Activated CD4-positive, alpha-beta T cell treated with anti-CD3 and anti-CD28 coated beads, Interleukin-2, Interleukin-4, amounts not matched to agents 100 ng/mL and 50 ng/mL, durations not matched to agents 16 hours and 8 hours (primary cell): Measurements from ENCODE around the gene SPEM3.

Experiments
- DNase-seq: peaks from one replicate; pipeline ENCODE4 v3.0.0-alpha.2; 2020; ENCODE audit warnings: low spot score

Gene SPEM3

DNA sequence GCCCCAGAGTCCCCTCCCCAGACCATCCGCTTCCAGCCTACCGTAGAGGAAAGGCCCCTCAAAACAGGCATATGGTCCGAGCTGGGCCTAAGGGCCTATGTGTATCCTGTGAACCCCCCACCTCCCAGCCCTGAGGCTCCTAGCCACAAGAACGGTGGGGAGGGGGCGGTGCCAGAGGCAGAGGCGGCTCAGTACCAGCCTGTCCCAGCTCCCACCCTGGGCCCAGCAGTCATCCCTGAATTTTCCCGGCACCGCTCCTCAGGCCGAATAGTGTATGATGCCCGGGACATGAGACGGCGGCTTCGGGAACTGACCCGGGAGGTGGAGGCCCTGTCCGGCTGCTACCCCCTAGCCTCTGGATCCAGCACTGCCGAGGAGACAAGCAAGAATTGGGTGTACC is 7.5 kb upstream of the SPEM3 start:
- DNase-seq = no peak

- no peak for DNase-seq
These were observed 5.0 kb upstream of the SPEM3 start for GRCh38 chr17:7423679-7424078.

- no peak for DNase-seq
These were observed 3.3 kb upstream of the SPEM3 start, which contains the start of gene SPEM2 for GRCh38 chr17:7425316-7425715. Gene SPEM2 (plus strand): TSS chr17:7425616. CDS start chr17:7425689, 73 bp downstream.

GRCh38 chr17:7425756-7426155 is 2.9 kb upstream of the SPEM3 start:
- no peak for DNase-seq

DNA sequence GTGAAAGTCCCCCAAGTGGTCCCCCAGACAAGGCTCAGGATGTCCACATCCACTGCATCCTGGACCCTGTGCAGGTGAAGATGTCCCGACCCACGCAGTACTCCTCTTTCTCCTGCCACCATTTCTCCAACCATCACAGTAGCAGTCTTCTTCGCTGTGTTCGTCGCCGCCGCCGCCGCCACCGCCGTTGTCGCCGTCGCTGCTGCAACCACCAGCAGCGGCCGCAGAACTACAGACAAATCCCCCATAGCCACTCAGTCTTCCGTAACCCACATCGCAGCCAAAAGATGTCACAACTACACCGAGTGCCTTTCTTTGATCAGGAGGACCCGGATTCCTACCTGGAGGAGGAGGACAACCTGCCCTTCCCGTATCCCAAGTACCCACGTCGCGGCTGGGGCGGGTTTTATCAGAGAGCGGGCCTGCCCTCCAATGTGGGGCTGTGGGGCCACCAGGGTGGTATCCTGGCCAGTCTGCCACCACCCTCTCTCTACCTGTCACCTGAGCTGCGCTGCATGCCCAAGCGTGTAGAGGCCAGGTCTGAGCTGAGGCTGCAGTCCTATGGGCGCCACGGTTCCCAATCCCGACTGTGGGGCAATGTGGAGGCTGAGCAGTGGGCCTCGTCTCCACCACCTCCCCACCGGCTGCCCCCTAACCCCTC is 2.3 kb upstream of the SPEM3 start:
- DNase-seq = no peak

- DNase-seq = no peak
These were observed 1.7 kb upstream of the SPEM3 start for GRCh38 chr17:7426896-7427489.

DNA sequence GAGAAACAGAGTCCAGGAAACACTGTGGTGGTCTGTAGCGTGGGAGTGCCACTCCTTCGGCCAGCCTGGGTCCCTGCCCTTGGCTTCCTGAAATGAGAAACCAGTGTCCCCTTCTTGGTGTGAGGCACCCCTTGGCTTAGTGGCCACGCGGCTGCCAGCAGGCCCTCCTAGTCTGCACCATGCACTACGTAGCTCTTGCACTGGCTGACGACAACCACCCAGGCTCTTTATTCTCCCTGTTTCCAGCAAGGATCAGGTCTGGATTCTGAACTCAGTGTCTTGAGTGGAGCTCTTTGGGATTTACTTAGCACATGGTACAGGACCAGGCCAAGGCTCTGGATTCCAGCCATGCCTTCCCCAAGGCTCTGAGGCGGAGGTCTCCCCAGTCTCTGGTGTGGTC is 1.1 kb upstream of the SPEM3 start:
- no peak for DNase-seq

DNA sequence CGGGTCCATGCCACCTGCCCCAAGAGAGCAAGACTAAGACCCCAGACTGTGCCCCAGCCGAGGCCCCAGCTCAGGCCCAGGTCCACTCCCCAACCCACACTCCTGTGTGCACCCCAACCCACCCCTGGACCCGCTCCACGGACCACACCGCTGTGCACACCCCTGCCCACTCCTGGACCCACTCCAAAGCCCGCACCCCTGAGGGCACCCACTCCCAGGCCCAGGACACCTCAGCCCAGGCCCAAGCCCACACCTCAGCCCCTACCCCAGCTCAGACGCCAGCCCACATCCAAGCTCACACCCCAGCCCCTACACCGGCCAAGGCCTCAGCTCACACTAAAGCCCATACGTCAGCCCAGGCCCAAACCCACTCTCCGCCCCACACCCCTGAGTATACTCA is 1.1 kb downstream of the SPEM3 start:
- no peak for DNase-seq

GRCh38 chr17:7431231-7431630 is 2.6 kb downstream of the SPEM3 start:
- no peak for DNase-seq

GRCh38 chr17:7432296-7432695 is 3.6 kb downstream of the SPEM3 start:
- no peak for DNase-seq

DNA sequence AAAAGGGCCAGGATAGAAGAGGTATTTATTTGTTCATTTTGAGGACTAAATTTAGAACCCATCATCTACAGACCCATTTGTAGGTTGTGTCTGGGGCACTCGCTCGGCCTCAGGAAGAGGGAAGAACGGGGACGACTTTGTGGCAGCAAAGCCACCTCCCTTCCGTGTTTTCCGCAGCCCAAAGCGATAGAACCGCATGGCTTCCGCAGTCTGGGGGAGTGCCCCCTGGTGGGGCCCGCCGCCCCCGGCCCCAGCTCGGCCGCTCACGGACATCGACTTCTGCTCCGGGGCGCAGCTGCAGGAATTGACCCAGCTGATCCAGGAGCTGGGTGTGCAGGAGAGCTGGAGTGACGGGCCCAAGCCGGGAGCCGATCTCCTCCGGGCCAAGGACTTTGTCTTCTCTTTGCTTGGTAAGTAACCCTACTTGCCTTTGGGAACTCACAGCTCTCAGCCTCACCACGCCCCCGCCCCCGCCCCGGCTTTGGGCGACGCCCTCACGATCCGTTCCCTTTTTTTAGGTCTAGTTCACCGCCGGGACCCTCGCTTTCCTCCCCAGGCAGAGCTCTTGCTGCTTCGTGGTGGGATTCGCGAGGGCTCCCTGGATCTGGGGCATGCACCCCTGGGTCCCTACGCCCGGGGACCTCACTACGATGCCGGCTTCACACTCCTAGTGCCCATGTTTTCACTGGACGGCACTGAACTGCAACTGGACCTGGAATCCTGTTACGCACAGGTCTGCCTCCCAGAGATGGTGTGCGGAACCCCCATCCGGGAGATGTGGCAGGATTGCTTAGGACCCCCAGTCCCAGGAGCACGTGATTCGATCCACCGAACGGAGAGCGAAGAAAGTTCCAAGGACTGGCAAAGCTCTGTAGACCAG is 7.3 kb downstream of the SPEM3 start:
- DNase-seq = peak; percentile 54

- DNase-seq = peak; percentile 84
These were observed 8.1 kb downstream of the SPEM3 start for GRCh38 chr17:7436556-7437368.

- DNase-seq = no peak
These were observed 8.8 kb downstream of the SPEM3 start for GRCh38 chr17:7437369-7437863.

DNA sequence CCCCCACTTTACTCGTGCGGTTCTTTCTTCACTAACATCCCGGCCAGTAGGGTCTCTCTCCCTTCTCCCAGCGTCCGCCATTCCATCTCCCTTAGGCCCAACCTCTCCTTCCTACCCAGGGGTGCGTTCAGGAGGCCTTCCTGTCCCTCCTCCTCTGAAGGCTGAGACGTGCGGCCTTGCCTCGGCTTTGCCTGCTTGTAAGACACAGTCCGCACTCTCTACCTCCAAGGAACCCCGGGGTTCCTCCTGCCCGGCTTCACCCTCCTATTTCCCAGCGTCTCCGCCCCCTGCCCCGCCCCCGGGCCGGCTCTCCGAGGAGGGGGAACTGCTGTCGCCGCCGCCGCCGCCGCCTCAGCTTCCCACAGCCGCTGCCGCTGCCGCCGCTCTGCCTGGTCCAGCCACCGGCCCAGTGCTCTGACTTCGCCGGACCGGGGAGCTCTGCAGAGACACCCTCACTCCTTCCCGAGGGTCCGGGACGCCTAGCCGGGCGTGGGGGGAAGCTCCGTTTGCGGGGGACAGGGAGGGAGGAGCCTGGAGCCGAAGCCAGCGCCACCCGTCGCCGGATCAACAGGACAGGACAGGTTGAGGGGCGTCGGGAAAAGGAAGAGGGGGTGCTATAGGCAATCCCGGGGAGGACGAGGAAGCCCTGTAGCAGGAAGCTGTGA is 9.4 kb downstream of the SPEM3 start:
- DNase-seq = peak; percentile 40

- DNase-seq = no peak
These were observed 10.2 kb downstream of the SPEM3 start for GRCh38 chr17:7438656-7439460.

DNA sequence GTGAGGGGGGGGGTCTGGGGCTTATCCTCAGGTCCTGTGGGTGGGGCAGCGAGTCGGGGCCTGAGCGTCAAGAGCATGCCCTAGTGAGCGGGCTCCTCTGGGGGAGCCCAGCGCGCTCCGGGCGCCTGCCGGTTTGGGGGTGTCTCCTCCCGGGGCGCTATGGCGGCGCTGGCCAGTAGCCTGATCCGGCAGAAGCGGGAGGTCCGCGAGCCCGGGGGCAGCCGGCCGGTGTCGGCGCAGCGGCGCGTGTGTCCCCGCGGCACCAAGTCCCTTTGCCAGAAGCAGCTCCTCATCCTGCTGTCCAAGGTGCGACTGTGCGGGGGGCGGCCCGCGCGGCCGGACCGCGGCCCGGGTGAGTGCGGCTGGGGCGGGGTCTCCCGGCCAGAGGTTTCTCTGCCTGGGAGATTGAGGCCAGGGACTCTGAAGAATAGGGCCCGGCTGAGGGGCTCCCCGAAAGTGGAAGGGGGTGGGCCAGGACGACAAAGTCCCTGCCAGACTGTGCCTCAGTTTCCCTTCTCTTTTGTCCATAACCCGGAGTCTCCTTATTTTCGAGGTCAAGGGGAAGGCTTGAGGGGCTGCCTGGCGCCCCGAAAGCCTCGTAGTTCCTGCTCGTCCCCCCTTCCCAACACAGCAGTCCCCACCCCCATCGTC is 10.9 kb downstream of the SPEM3 start, which contains the start of gene FGF11:
FGF11 (plus strand) TSS at position 51 of the 651 bp plus-strand sequence; CDS start at position 160, 109 bp downstream.
- DNase-seq = no peak

DNA sequence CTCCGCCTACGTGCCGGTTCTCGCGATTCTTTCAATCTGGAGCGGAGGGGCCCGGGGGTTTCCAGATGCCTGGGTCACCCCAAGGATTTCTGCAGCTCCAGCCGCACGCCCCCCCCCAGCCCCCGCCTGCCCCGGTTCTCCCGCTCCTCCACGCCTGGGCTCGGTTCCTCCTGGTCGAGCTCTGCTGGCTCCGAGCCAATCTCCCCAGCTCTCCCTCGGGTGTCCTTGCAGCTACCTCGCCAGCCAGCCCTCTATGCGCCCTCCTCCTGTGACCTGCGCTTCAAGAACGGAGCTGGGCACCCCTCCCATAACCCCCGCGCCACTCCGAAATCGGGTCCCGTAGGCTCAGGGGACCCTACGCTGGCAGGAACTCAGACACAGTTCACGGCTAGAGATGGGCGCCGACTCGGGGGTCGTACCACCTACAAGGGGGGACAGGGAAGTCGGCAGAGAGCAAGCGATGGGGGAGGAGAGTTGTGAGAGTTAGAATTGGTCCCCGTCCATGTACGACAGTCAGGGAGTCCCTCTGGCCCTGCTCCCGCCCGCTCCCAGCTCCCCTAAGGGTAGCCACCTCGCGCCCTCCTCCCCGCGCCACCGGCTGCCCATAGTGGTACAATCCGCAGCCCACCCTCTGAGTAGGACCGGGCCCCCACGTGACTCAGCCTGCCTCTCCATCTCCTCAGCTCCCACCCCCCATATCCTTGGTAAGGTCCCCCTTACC is 11.6 kb downstream of the SPEM3 start:
- DNase-seq = no peak

- DNase-seq = no peak
These were observed 12.2 kb downstream of the SPEM3 start for GRCh38 chr17:7440834-7441195.

GRCh38 chr17:7441266-7441665 is 12.6 kb downstream of the SPEM3 start:
- DNase-seq = no peak
